SJSA1 (cell line): ENCODE data around the gene CLEC16A. TPM values are rescaled to one million over a fixed set of nuclear protein-coding genes. Genes with fewer than 3 reads are reported as not detected.

Source experiments
- DNase-seq, 2 experiments: peaks; one replicate each; pipeline ENCODE4 v3.0.0-alpha.2; 2015 to 2020; ENCODE audit warnings: low spot score in 2 of 2, low read depth in 1 of 2
- H3K27ac ChIP-seq: fragments of 250-450 bp; sonication (Bioruptor Pico); 2 replicates; pipeline ENCODE4 v1.5.1; 2020; ENCODE audit warnings: mild to moderate bottlenecking, moderate library complexity
- H3K27me3 ChIP-seq: fragments of 250-450 bp; sonication (Bioruptor Pico); replicated peaks from 2 replicates; pipeline ENCODE4 v1.5.1; 2020; ENCODE audit warnings: mild to moderate bottlenecking, moderate library complexity
- H3K36me3 ChIP-seq: fragments of 250-450 bp; sonication (Bioruptor Pico); 2 replicates; pipeline ENCODE4 v1.5.1; 2020; ENCODE audit warnings: mild to moderate bottlenecking
- H3K4me1 ChIP-seq: fragments of 250-450 bp; sonication (Bioruptor Pico); replicated peaks from 2 replicates; pipeline ENCODE4 v1.6.1; 2021; ENCODE audit warnings: mild to moderate bottlenecking
- H3K4me3 ChIP-seq: fragments of 250-450 bp; sonication (Bioruptor Pico); 2 replicates; pipeline ENCODE4 v1.5.1; 2020; ENCODE audit warnings: mild to moderate bottlenecking
- H3K9me3 ChIP-seq: fragments of 250-450 bp; sonication (Bioruptor Pico); replicated peaks from 2 replicates; pipeline ENCODE4 v1.5.1; 2020; ENCODE audit warnings: mild to moderate bottlenecking
- total RNA-seq: library from RNA; depleted of rRNA; stranded (reverse); fragments of >200 nt; shearing (Covaris generic); gene quantifications from 2 replicates; pipeline ENCODE4 v1.2.3, GENCODE V29; 2014

CLEC16A gene
- total RNA-seq, 1 experiment from 2014 or later, result 14.8 TPM

DNA sequence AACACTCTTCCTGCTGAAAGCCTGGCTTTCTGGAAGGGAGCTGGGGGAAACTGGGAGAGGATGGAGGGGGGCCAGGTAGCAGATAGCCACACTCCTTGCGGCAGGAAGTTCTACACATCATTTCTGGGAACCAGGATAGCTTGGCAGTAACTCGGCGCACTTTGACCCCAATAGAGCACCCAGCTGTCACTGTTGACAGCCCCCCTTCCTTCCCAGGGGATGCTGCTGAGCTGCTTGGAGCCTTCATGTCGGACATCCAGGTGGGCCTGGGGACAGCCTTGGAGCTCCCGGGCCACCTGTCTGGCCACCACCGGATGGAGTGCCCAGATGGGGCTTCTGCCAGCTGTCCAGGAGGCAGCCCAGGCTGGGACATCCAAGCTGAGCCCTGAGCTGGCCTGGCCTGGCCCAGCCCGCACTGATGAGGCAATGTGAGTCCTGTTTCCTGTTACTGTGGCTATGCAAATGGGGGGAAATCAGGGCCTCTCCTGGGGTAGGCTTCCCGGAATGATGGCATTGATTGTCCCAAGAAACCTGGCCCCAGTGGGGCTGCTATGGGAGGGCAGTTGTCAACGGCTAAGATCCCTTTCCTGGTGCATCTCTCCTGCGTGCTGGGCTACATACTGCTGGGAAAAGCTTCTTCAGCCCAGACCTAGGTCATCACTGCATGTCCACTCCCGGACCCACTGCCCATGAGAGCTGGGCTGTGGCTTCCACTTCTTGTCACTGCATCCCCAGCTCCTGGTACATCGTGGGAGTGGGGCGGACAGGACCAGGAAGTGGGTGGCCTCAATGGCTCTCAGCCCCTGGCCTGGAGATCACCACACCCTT is 261.6 kb downstream of the CLEC16A start:
- no peak for DNase-seq
- no peak overlapping the region for H3K4me3 ChIP-seq

DNA sequence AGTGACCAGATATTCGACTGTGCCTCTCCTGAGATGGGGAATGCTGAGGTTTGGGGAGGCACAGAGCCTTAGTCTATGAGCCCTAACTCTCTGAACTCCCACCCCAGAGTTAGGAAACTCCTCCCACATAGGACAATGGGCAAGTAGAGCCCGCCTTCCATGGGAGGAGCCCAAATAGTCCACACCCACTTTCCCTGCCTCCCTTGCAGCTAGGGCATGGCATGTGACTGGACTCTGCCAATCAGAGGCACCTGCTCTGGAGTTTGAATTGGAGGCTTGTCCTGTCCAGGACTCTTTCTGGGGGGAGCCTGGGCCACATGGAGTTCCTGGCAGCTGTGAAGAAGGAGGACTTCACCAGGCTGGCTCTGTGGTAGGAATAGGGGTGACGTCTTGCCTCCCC is 263.3 kb downstream of the CLEC16A start:
- Histone ChIP-seq H3K9me3 (0 out of 2 replicates have a peak, but pooled peaks cover 4% of the 10 kb centered on the region), H3K4me1 (peaks cover under 1% of the 10 kb centered on the region), H3K4me3 (no peak overlapping the region), H3K27me3 (no peaks in the 10 kb centered on the region), H3K27ac (no peak overlapping the region), H3K36me3 (no peaks in the 10 kb centered on the region)
- no peak for DNase-seq

More for the DNA sequence above, 261.6 kb downstream of the CLEC16A start:
- Histone ChIP-seq H3K9me3 (0 out of 2 replicates have a peak, but pooled peaks cover 4% of the 10 kb centered on the region), H3K4me1 (peaks cover 17% of the 10 kb centered on the region), H3K36me3 (no peaks in the 10 kb centered on the region), H3K27ac (no peak overlapping the region), H3K27me3 (no peaks in the 10 kb centered on the region)

GRCh38 chr16:11208916-11209665 is 264.7 kb downstream of the CLEC16A start:
- H3K4me3 ChIP-seq, result no peak overlapping the region

GRCh38 chr16:11210260-11210659 is 265.9 kb downstream of the CLEC16A start:
- DNase-seq, result no peak
- Histone ChIP-seq H3K4me1 (no peaks in the 10 kb centered on the region), H3K9me3 (0 out of 2 replicates have a peak, but pooled peaks cover 4% of the 10 kb centered on the region), H3K27ac (no peak overlapping the region), H3K4me3 (no peak overlapping the region), H3K27me3 (no peaks in the 10 kb centered on the region), H3K36me3 (no peaks in the 10 kb centered on the region)

More at GRCh38 chr16:11208916-11209665, 264.7 kb downstream of the CLEC16A start:
- H3K36me3 ChIP-seq, result no peaks in the 10 kb centered on the region
- no peak for DNase-seq
- no peak overlapping the region for H3K27ac ChIP-seq
- no peaks in the 10 kb centered on the region for H3K4me1 ChIP-seq
- 0 out of 2 replicates have a peak, but pooled peaks cover 4% of the 10 kb centered on the region for H3K9me3 ChIP-seq
- H3K27me3 ChIP-seq, result no peaks in the 10 kb centered on the region

- H3K4me3 ChIP-seq, result no peak overlapping the region
- DNase-seq, result no peak
- H3K27ac ChIP-seq, result no peak overlapping the region
- H3K27me3 ChIP-seq, result no peaks in the 10 kb centered on the region
- H3K4me1 ChIP-seq, result no peaks in the 10 kb centered on the region
- 0 out of 2 replicates have a peak, but pooled peaks cover 11% of the 10 kb centered on the region for H3K9me3 ChIP-seq
- H3K36me3 ChIP-seq, result no peaks in the 10 kb centered on the region
These were observed 267.0 kb downstream of the CLEC16A start for GRCh38 chr16:11211061-11211976.

DNA sequence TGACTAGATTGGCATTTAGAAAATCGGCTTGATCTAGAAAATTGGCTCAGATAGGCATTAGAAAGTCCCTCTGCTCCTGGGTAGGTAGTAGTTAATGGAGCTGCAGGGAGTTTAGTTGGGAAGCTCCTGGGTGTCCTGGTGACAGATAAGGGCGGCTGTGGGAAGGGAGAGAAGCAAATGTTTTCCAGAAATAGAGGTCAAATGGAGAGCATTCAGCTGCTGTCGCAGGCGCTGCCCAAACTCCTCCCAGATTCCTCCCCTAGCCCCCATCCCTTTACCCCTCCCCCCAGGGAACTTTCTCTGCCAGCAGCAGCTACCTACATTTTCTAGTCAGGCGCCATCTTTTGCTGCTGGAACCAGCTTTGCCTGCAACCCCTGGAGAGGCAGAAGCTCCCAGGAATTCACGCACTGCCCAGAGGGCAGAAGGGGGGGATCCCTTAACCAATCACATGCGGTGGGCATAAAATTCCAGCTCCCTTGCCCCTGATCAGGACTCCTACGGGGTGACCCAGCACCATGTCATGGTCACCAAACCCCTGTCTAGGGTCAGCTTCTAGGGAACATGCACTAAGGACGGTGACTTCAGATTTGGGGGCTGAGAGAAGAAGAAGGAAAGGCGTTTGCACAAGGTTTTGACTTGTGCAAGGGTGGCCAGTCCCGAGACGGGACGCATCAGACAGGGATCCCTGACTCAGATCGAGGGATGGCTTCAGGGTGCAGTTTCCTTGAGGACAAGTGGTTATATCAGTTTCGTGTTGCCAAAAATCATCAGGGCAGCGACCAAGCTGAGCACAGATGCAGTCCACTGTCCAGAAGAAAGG is 267.8 kb downstream of the CLEC16A start:
- Histone ChIP-seq H3K36me3 (no peaks in the 10 kb centered on the region), H3K4me1 (no peaks in the 10 kb centered on the region), H3K27me3 (no peaks in the 10 kb centered on the region), H3K27ac (no peak overlapping the region), H3K4me3 (no peak overlapping the region), H3K9me3 (0 out of 2 replicates have a peak, but pooled peaks cover 12% of the 10 kb centered on the region)
- DNase-seq, result no peak

DNA sequence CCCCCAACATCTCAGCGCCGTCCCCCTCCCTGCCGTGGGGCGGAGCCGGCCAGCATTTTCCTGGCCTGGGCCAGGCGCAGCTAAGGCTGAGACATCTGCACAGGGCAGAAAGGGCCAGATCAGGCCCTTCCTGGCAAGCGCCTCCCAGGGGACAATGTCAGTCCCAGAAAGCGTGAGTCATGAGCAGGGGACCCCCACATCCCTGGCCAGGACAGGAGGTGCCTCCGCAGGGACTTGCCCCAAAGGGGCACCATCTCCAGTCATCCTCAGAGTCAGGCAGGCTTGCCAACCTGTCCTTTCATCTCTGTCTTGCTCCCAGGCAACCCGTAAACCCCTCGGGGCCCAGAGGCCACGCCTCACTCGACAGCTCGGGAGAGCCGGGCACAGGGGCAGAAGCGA is 268.4 kb downstream of the CLEC16A start:
- DNase-seq, result no peak

DNA sequence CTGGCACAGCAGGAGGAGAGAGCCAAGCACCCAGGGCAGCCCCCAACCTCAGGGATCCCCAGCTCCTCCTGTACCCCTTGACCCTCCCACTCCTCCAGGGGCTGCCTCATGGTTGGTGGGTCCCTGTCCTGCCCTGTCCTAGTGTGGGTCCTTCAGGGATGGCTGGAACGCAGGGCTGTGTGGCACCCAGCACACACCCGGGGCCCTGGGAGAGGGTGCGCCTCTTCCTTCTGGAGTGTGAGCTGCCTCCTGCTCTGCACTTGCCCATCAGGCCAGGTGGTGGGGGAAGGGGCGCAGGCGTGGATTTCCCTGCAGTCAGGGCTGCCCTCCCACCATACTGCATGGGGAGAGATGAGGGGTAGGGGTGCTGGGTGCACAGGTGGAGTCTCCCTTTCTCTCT is 269.0 kb downstream of the CLEC16A start:
- no peaks in the 10 kb centered on the region for H3K27me3 ChIP-seq
- H3K4me3 ChIP-seq, result no peak overlapping the region
- H3K27ac ChIP-seq, result no peak overlapping the region

More for the DNA sequence above, 268.4 kb downstream of the CLEC16A start:
- Histone ChIP-seq H3K36me3 (no peaks in the 10 kb centered on the region), H3K4me3 (no peak overlapping the region), H3K27me3 (no peaks in the 10 kb centered on the region), H3K27ac (no peak overlapping the region), H3K9me3 (0 out of 2 replicates have a peak, but pooled peaks cover 8% of the 10 kb centered on the region), H3K4me1 (no peaks in the 10 kb centered on the region)

DNA sequence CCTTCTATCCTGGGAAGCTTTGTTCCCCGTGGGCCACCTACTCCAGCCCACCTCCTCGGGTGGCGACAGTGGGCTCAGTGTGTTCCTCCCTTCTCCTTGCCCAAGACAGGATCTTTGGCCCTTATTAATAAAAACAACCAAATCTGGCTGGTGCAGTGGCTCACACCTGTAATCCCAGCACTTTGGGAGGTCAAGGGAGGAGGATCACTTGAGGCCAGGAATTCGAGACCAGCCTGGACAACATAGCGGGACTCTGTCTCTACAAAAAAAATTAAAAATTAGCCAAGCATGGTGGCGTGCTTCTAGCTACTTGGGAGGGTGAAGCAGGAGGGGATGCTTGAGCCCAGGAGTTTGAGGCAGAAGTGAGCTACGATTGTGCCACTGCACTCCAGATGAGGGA is 269.4 kb downstream of the CLEC16A start:
- DNase-seq, result no peak
- Histone ChIP-seq H3K27ac (no peak overlapping the region), H3K4me1 (no peaks in the 10 kb centered on the region), H3K36me3 (no peaks in the 10 kb centered on the region), H3K4me3 (no peak overlapping the region), H3K9me3 (peaks cover 17% of the 10 kb centered on the region), H3K27me3 (no peaks in the 10 kb centered on the region)

More for the DNA sequence above, 269.0 kb downstream of the CLEC16A start:
- Histone ChIP-seq H3K4me1 (no peaks in the 10 kb centered on the region), H3K36me3 (no peaks in the 10 kb centered on the region), H3K9me3 (peaks cover 13% of the 10 kb centered on the region)
- no peak for DNase-seq

DNA sequence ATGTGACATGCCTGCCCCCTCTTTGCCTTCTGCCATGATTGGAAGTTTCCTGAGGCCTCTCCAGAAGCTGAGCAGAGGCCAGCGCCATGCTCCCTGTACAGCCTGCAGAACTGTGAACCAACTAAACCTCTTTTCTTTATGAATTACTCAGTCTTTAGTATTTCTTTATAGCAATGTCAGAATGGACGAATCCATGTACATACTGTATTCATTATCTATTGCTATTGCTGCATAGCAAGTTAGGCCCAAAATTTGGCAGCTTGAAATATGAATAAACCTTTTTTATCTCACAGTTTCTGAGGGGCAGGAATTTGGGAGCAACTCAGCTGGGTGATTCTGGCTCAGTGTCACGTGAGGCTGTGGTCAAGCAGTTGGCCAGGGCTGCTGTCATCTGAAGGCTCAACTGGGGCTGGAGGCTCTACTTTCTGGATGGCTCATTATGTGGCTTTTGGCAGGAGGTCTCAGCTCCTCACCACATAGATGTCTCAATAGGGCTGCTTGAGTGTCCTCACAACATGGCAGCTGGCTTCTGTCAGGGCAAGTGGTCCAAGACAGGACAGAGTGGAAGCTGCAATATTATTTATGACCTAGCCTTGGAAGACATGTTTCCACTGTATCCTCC is 271.7 kb downstream of the CLEC16A start:
- Histone ChIP-seq H3K36me3 (no peaks in the 10 kb centered on the region), H3K4me1 (no peaks in the 10 kb centered on the region), H3K27me3 (no peaks in the 10 kb centered on the region), H3K4me3 (no peak overlapping the region), H3K9me3 (peaks cover 19% of the 10 kb centered on the region), H3K27ac (no peak overlapping the region)
- no peak for DNase-seq

GRCh38 chr16:11217651-11218603 is 273.6 kb downstream of the CLEC16A start:
- no peaks in the 10 kb centered on the region for H3K4me1 ChIP-seq
- no peaks in the 10 kb centered on the region for H3K27me3 ChIP-seq
- no peak for DNase-seq
- no peak overlapping the region for H3K4me3 ChIP-seq
- no peaks in the 10 kb centered on the region for H3K36me3 ChIP-seq
- H3K27ac ChIP-seq, result no peak overlapping the region
- peaks cover 19% of the 10 kb centered on the region for H3K9me3 ChIP-seq
